Activated CD8-positive, alpha-beta T cell treated with anti-CD3 and anti-CD28 coated beads, Interleukin-2, amount 10 ng/mL, durations not matched to agents 7 days and 5 days (primary cell): Measurements from ENCODE around the gene BCKDHB. TPM values are rescaled to one million over a fixed set of nuclear protein-coding genes. Genes with fewer than 3 reads are reported as not detected.

Source experiments
- ATAC-seq: fragments of 150-1000 bp; cut with Tn5 transposase; one replicate; pipeline ENCODE4 v1.10.0; 2021; ENCODE audit warnings: moderate library complexity
- CTCF ChIA-PET: fragments of 350-600 bp; sonication (Branson Sonifier 250); formaldehyde crosslinking; loops from one replicate; lab custom pipeline; 2021; ENCODE audit warnings: antibody characterized with exemption; lab: Charles Lee
- POLR2A ChIA-PET: fragments of 350-600 bp; sonication (Branson Sonifier 250); formaldehyde crosslinking; loops from one replicate; lab custom pipeline; 2021; ENCODE audit warnings: antibody characterized with exemption; lab: Charles Lee
- DNase-seq: peaks from one replicate; pipeline ENCODE4 v3.0.0-alpha.2; 2020
- H3K27ac Mint-ChIP-seq: one replicate; pipeline ENCODE4 v1.8.0; 2021; ENCODE audit warnings: mild to moderate bottlenecking, mixed read lengths
- H3K27me3 Mint-ChIP-seq: one replicate; pipeline ENCODE4 v1.8.0; 2021; ENCODE audit warnings: low read depth, mixed read lengths
- H3K36me3 Mint-ChIP-seq: one replicate; pipeline ENCODE4 v1.8.0; 2021; ENCODE audit warnings: low read depth, mixed read lengths
- H3K4me1 Mint-ChIP-seq: one replicate; pipeline ENCODE4 v1.8.0; 2021; ENCODE audit warnings: low read depth, mixed read lengths
- H3K4me3 Mint-ChIP-seq: one replicate; pipeline ENCODE4 v1.8.0; 2021; ENCODE audit warnings: mild to moderate bottlenecking, mixed read lengths
- H3K9me3 Mint-ChIP-seq: one replicate; pipeline ENCODE4 v1.8.0; 2022; ENCODE audit warnings: mixed read lengths; ENCODE audit not compliant: insufficient read depth
- total RNA-seq, 2 experiments: library from RNA; stranded (reverse); gene quantifications; one replicate each; pipeline ENCODE4 v1.2.3, GENCODE V29; 2021

The BCKDHB gene
- total RNA-seq, 2 experiments from 2014 or later, result 19.9 to 21.9 TPM

- DNase-seq, result no peak
- no peaks in the 10 kb centered on the region for H3K27me3 Mint-ChIP-seq
- no peak for ATAC-seq
- H3K9me3 Mint-ChIP-seq, result no peaks in the 10 kb centered on the region
- H3K4me3 Mint-ChIP-seq, result no peak overlapping the region
- no peak overlapping the region for H3K27ac Mint-ChIP-seq
- CTCF ChIA-PET, result interaction anchor here (0.7 kb wide), 1 partner anchor 61 kb away, joined by 3 read pairs; no protein-coding TSS in a partner anchor
- no peaks in the 10 kb centered on the region for H3K36me3 Mint-ChIP-seq
- H3K4me1 Mint-ChIP-seq, result no peaks in the 10 kb centered on the region
- POLR2A ChIA-PET, result no interaction called here
Measured at GRCh38 chr6:80304014-80304413, 197.5 kb downstream of the BCKDHB start.

DNA sequence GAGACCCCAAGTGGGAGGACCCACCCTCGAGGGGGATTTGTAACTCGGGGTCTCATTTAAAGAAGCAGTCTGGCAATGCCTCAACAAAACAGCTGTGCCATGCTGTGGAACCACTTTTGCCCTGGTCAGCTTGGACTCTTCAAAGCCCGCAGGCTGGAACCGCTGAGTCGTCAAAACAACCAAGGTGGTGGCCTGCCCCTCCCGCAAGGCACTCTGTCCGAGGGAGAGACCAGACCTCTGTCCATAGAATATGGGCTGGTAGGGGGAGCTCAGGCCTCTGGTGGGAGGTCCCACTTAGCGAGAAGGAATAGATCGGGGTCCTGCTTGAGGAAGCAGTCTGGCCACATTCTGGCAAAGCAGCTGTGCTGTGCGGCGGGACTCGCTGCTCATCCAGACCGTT lies 208.1 kb downstream of the BCKDHB start:
- no peaks in the 10 kb centered on the region for H3K27me3 Mint-ChIP-seq
- no peaks in the 10 kb centered on the region for H3K36me3 Mint-ChIP-seq
- H3K27ac Mint-ChIP-seq, result no peak overlapping the region
- no peaks in the 10 kb centered on the region for H3K9me3 Mint-ChIP-seq
- ATAC-seq (no peak), DNase-seq (no peak)
- ChIA-PET CTCF (no interaction called here), POLR2A (no interaction called here)
- H3K4me3 Mint-ChIP-seq, result no peak overlapping the region
- no peaks in the 10 kb centered on the region for H3K4me1 Mint-ChIP-seq

GRCh38 chr6:80316686-80317231 lies 210.3 kb downstream of the BCKDHB start:
- no peak for ATAC-seq
- H3K27me3 Mint-ChIP-seq, result no peaks in the 10 kb centered on the region
- ChIA-PET CTCF (no interaction called here), POLR2A (no interaction called here)
- no peak for DNase-seq
- no peaks in the 10 kb centered on the region for H3K36me3 Mint-ChIP-seq
- no peaks in the 10 kb centered on the region for H3K4me1 Mint-ChIP-seq
- H3K4me3 Mint-ChIP-seq, result no peak overlapping the region
- H3K9me3 Mint-ChIP-seq, result no peaks in the 10 kb centered on the region
- H3K27ac Mint-ChIP-seq, result no peak overlapping the region

DNA sequence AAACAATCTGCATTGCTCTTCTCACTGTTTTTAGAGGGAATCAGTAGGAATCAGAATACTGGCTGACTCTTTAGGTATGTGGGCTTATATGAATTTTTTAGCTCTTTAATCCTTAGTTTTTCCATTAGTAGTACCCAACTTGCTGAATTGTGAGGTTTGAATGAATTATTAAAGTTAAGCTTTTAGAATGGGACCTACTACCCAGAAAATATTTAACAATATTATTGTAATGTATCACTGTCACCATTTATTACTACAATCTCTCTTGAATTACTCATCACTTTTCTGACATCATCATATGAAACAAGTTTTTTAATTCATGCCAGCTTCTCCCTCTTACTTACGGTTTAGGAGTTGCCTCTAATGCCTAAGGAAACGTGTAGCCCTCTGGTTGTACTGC lies 212.7 kb downstream of the BCKDHB start:
- Mint-ChIP-seq H3K36me3 (no peaks in the 10 kb centered on the region), H3K4me3 (no peak overlapping the region), H3K4me1 (no peaks in the 10 kb centered on the region), H3K27me3 (no peaks in the 10 kb centered on the region), H3K9me3 (no peaks in the 10 kb centered on the region), H3K27ac (no peak overlapping the region)
- ATAC-seq (no peak), DNase-seq (no peak)
- ChIA-PET POLR2A (no interaction called here), CTCF (interaction anchor here (0.7 kb wide), 1 partner anchor 9 kb away, joined by 3 read pairs; no protein-coding TSS in a partner anchor)

DNA sequence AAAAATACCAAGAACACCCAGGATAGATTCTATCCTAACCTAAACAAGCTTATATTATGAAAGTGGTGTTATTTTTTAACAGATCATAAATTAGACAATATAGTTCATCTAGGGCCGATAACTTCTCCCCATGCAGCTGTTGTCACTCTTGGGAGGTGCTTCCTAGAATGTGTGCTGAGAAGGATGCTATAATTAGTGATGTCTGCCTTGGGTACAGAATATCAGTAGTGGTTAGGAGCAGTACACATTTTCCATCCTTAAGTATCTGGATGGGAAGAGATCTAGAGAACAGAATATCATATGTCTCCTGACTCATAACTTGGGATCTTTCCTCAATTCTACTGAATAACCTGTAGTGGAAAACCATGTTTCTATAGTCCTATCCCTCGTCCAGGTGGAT lies 214.5 kb downstream of the BCKDHB start:
- CTCF ChIA-PET, result no interaction called here
- no peaks in the 10 kb centered on the region for H3K36me3 Mint-ChIP-seq
- POLR2A ChIA-PET, result no interaction called here
- no peak overlapping the region for H3K4me3 Mint-ChIP-seq
- DNase-seq (no peak), ATAC-seq (no peak)
- no peaks in the 10 kb centered on the region for H3K9me3 Mint-ChIP-seq
- H3K27ac Mint-ChIP-seq, result no peak overlapping the region
- no peaks in the 10 kb centered on the region for H3K4me1 Mint-ChIP-seq
- H3K27me3 Mint-ChIP-seq, result no peaks in the 10 kb centered on the region

DNA sequence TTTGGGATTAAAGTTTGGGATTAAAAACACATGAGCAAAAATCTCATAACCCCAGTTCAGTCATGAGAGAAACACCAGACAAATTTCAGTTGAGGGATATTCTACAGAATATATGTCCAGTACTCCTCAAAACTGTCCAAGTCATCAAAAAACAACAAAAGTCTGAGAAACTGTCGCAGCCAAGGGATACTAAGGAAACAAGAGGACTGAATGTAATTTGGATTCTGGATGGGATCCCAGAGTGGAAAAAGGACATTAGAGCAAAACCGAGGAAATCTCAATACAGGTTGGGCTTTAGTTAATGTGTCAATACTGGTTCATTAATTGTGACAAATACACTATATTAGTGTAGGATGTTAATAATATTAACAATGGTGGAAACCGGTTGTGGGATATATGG lies 219.3 kb downstream of the BCKDHB start:
- Mint-ChIP-seq H3K36me3 (no peaks in the 10 kb centered on the region), H3K9me3 (no peaks in the 10 kb centered on the region), H3K27me3 (no peaks in the 10 kb centered on the region), H3K4me3 (no peak overlapping the region), H3K27ac (no peak overlapping the region), H3K4me1 (no peaks in the 10 kb centered on the region)
- POLR2A ChIA-PET, result no interaction called here
- ATAC-seq, result no peak
- CTCF ChIA-PET, result no interaction called here
- DNase-seq, result no peak

DNA sequence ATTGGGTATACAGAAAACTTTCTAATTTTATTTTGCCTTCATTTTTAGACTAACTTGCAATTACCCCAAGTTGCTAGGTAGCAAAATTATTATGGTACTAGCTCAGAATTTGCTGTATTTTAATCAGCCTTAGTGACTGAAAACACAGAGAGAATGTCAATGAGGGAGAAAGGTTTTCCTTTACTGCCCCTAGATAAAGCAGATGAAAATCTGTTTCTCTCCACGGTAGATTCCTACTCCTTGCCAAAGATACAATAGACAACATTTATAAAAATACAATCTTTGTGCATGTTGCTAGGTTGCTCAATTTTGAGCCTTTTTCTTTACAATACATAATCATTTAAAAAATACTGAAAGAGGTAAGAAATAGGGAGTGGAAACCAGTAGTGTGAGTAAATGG lies 222.2 kb downstream of the BCKDHB start:
- no peaks in the 10 kb centered on the region for H3K36me3 Mint-ChIP-seq
- no peak overlapping the region for H3K4me3 Mint-ChIP-seq
- H3K27me3 Mint-ChIP-seq, result no peaks in the 10 kb centered on the region
- ATAC-seq (no peak), DNase-seq (no peak)
- H3K9me3 Mint-ChIP-seq, result no peaks in the 10 kb centered on the region
- no peaks in the 10 kb centered on the region for H3K4me1 Mint-ChIP-seq
- no peak overlapping the region for H3K27ac Mint-ChIP-seq
- ChIA-PET POLR2A (no interaction called here), CTCF (interaction anchor here (0.6 kb wide), 1 partner anchor 9 kb away, joined by 3 read pairs; no protein-coding TSS in a partner anchor)

- Mint-ChIP-seq H3K27me3 (no peaks in the 10 kb centered on the region), H3K27ac (no peak overlapping the region), H3K4me1 (no peaks in the 10 kb centered on the region), H3K4me3 (no peak overlapping the region), H3K9me3 (no peaks in the 10 kb centered on the region), H3K36me3 (no peaks in the 10 kb centered on the region)
- no peak for DNase-seq
- CTCF ChIA-PET, result interaction anchor here (0.6 to 1.3 kb wide), 2 partner anchors 11 to 330 kb away, joined by 3 to 4 read pairs; no protein-coding TSS in a partner anchor
- POLR2A ChIA-PET, result no interaction called here
- ATAC-seq, result no peak
Measured at GRCh38 chr6:80329496-80329895, 223.0 kb downstream of the BCKDHB start.

- no peak for DNase-seq
- Mint-ChIP-seq H3K9me3 (no peaks in the 10 kb centered on the region), H3K4me3 (no peak overlapping the region), H3K36me3 (no peaks in the 10 kb centered on the region), H3K27ac (no peak overlapping the region), H3K27me3 (no peaks in the 10 kb centered on the region), H3K4me1 (no peaks in the 10 kb centered on the region)
- no peak for ATAC-seq
- ChIA-PET POLR2A (interaction anchor here (1.0 kb wide), 1 partner anchor 29 kb away, joined by 3 read pairs; no protein-coding TSS in a partner anchor), CTCF (interaction anchor here (1.3 kb wide), 1 partner anchor 9 kb away, joined by 4 read pairs; no protein-coding TSS in a partner anchor)
Measured at GRCh38 chr6:80330961-80331360, 224.5 kb downstream of the BCKDHB start.

DNA sequence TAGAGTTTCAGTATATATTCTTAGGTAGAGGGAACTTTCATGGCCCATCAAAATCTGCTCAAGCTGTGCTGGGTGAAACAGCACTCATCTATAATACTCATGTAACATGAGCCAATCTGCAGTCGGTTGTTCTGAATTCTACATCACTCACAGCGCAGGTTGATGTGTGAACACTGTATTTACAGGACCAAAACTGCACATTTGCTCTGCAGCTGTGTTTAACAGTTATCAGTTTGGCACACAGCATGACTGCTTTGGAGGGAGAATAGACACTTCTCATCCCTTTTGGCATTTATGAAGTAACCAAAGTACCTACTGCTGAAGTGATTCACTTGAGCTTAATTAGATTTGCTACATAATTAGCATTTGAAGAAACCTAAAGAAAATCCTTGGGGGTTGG lies 225.1 kb downstream of the BCKDHB start:
- Mint-ChIP-seq H3K9me3 (no peaks in the 10 kb centered on the region), H3K4me3 (no peak overlapping the region), H3K27me3 (no peaks in the 10 kb centered on the region), H3K4me1 (no peaks in the 10 kb centered on the region), H3K27ac (no peak overlapping the region), H3K36me3 (no peaks in the 10 kb centered on the region)
- no peak for DNase-seq
- ChIA-PET POLR2A (no interaction called here), CTCF (interaction anchor here (2.0 kb wide), 1 partner anchor 118 kb away, joined by 7 read pairs; no protein-coding TSS in a partner anchor)
- no peak for ATAC-seq

DNA sequence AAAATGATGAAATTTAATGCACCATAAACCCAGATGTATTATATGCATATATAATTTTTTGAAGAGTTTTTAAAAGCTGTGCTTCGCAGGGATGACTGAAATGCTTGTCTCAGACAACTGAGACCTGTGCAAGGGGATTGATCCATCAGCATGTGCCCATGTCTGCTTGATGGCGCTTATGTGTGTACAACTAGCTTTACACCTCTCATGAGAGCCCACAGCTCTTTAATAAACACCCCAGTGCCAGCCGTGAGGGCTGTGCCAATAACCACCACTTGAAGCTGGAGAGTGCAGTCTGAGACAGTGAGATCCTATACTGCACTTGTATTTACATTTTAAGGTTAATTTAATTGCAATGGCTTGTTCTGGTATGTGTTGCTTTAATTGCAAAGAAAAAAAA lies 225.5 kb downstream of the BCKDHB start:
- Mint-ChIP-seq H3K4me3 (no peak overlapping the region), H3K27ac (no peak overlapping the region), H3K4me1 (no peaks in the 10 kb centered on the region), H3K9me3 (no peaks in the 10 kb centered on the region), H3K36me3 (no peaks in the 10 kb centered on the region), H3K27me3 (no peaks in the 10 kb centered on the region)
- no peak for DNase-seq
- ChIA-PET CTCF (interaction anchor here (2.0 kb wide), 1 partner anchor 118 kb away, joined by 7 read pairs; no protein-coding TSS in a partner anchor), POLR2A (no interaction called here)
- no peak for ATAC-seq

GRCh38 chr6:80333342-80333741 lies 226.9 kb downstream of the BCKDHB start:
- CTCF ChIA-PET, result interaction anchor here (2.0 kb wide), 1 partner anchor 119 kb away, joined by 7 read pairs; no protein-coding TSS in a partner anchor
- no peak overlapping the region for H3K4me3 Mint-ChIP-seq
- H3K27ac Mint-ChIP-seq, result no peak overlapping the region
- ATAC-seq (no peak), DNase-seq (no peak)
- H3K9me3 Mint-ChIP-seq, result no peaks in the 10 kb centered on the region
- no peaks in the 10 kb centered on the region for H3K4me1 Mint-ChIP-seq
- H3K36me3 Mint-ChIP-seq, result no peaks in the 10 kb centered on the region
- no peaks in the 10 kb centered on the region for H3K27me3 Mint-ChIP-seq
- POLR2A ChIA-PET, result no interaction called here
